Retinal pigment epithelial cell (primary cell): ENCODE measurements around the gene CRYZL1.
"Not testable (repeated sequence)": the region's sequence is repeated elsewhere in the genome, so short reads cannot be mapped to it uniquely, and the experiment has no call there.

Experiments used
- DNase-seq: peaks from one replicate; pipeline ENCODE4 v3.0.0-alpha.2; 2010; ENCODE audit warnings: low read depth
- H3K4me3 ChIP-seq: 2 replicates; pipeline ENCODE4 v1.5.1; 2011; ENCODE audit warnings: mild to moderate bottlenecking, low read length, control low read depth, moderate library complexity
- TF ChIP-seq, protein P1 (sequence below): conservative IDR thresholded peaks from 2 replicates; pipeline ENCODE4 v1.5.1; 2011; ENCODE audit warnings: low read depth, low read length, control low read depth, inconsistent platforms

The CRYZL1 gene

GRCh38 chr21:33634254-33634653, 7.3 kb downstream of the CRYZL1 start:
- H3K4me3 ChIP-seq: no peak overlapping the region
- DNase-seq: no peak
- TF ChIP-seq, protein P1, sequence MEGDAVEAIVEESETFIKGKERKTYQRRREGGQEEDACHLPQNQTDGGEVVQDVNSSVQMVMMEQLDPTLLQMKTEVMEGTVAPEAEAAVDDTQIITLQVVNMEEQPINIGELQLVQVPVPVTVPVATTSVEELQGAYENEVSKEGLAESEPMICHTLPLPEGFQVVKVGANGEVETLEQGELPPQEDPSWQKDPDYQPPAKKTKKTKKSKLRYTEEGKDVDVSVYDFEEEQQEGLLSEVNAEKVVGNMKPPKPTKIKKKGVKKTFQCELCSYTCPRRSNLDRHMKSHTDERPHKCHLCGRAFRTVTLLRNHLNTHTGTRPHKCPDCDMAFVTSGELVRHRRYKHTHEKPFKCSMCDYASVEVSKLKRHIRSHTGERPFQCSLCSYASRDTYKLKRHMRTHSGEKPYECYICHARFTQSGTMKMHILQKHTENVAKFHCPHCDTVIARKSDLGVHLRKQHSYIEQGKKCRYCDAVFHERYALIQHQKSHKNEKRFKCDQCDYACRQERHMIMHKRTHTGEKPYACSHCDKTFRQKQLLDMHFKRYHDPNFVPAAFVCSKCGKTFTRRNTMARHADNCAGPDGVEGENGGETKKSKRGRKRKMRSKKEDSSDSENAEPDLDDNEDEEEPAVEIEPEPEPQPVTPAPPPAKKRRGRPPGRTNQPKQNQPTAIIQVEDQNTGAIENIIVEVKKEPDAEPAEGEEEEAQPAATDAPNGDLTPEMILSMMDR: no peak

DNA sequence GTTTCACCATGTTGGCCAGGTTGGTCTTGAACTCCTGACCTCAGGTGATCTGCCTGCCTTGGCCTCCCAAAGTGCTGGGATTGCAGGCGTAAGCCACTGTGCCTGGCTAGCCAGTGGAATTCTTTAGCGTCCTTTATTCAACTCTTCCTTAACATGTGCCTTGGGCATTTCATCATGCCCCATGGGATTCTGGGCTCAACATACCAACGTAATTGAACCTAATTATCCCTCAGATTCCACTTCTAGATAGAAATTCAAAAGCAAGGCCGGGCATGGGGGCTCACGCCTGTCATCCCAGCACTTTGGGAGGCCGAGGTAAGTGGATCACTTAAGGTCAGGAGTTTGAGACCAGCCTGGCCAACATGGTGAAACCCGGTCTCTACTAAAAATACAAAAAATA, 15.4 kb downstream of the CRYZL1 start:
- not testable (repeated sequence) for DNase-seq, H3K4me3 ChIP-seq

DNA sequence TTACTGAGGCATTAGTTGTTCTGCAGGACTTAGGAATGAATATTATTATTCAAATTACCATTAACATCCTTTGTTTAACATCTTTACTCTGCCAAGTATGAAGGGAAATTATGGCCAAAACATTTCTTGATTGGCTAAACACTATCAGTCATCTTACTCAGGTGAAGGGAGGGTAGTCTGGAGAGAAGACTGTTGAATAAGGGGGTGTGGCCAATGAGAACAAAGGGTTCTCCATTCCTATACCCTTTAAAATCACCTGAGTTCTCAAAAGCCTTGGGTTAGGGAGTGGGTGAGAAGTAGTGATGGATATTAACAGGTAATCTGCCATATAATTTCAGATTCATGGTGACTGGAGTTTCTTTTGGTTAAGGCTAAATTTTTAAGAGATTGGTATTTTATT, 19.3 kb downstream of the CRYZL1 start:
- no peak for DNase-seq
- no peak overlapping the region for H3K4me3 ChIP-seq
- TF ChIP-seq, protein P1: no peak

DNA sequence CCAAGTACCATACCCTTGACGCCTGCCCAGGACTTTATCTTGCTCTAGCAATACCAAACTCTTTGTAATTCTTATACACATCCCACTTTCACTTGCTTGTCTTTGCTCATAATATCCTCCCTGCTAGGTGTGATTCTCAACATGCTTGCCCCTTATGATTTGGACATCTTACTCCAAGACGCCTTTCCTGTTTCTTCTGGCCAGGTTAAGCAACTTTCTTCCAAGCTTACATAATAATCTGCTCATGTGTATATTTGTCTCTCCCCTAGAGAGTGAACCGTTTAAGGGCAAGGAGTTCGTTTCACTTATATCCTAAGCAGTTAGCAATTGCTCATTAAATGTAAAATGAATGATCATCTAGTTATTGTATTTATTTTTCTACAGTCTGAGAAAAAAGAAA, 21.8 kb downstream of the CRYZL1 start:
- TF ChIP-seq, protein P1: no peak
- no peak overlapping the region for H3K4me3 ChIP-seq
- DNase-seq: no peak

DNA sequence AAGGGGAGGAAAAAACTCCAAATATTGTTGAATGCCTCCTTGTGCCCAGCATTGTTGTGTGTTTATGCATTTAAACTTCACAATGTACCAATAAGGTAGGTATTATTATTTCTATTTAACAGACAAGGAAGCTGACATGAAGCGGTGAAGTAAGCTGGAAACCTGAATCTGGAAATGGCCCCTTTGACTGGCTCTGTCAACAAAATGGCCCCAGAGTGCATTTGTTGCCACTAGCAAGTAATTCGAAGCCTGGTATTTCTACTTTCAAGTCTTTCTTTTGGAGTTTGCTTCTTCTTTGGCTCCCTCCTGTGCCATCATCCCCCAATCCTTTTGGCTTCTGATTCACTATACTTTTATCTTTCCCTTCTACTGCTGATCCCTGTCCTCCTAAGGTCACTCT, 23.1 kb downstream of the CRYZL1 start:
- no peak overlapping the region for H3K4me3 ChIP-seq
- no peak for DNase-seq
- TF ChIP-seq, protein P1: no peak

- not testable (repeated sequence) for H3K4me3 ChIP-seq
Observed at GRCh38 chr21:33617565-33617964, 24.0 kb downstream of the CRYZL1 start.

DNA sequence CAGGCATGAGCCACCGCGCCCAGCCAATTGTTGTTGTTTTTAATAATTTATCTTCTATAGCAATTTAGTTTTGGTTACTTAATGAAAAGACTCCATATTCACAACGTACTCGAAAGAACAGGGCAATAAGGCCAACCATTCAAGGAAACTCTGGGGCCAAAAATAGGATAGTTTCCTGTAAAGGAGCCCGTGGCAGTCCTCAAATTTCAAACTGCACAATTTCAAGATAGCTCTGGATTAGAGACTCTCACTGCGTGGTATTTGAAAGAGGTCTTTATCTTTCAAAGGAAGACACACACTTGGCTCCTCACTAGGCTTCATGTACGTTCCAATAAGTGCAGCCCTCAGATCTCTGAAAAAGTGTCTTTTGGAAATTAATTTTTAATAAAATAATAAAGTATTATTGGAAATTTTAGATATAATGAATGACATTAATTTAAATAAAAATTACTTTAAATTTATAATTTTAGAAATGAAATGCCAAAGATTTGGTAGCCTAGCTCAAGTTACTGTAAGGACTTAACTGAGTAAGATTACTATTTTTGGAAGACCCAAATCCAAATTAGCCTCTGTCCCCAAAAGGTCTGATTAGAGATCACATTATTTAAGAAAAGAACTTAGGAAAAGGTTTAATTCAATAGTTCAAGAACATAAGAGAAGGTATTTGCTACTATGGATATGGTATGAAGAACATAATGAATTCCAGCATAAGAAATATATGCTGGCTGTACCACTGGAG, 30.4 kb downstream of the CRYZL1 start:
- TF ChIP-seq, protein P1: no peak
- no peak for DNase-seq
- no peak overlapping the region for H3K4me3 ChIP-seq

More at GRCh38 chr21:33617565-33617964, 24.0 kb downstream of the CRYZL1 start:
- DNase-seq: not testable (repeated sequence)

DNA sequence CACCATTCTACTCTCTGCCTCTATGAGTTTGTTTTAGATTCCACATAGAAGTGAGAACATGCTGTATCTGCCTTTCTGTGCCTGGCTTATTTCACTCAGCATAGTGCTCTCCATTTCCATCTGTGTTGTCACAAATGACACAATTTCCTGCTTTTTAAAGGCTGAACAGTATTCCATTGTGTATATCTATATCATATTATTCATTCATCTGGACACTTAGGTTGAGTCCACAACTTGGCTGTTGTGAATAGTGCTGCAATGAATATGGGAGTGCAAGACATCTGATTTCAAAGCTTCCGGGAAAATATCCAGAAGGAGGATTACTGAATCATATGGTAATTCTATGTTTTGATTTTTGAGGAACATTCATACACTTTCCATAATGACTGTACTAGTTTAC, 33.0 kb downstream of the CRYZL1 start:
- H3K4me3 ChIP-seq: no peak overlapping the region
- TF ChIP-seq, protein P1: no peak
- peak; percentile 30 for DNase-seq
